WTC11 (cell line): ENCODE data around the gene LDAH. TPM values are rescaled to one million over a fixed set of nuclear protein-coding genes. Genes with fewer than 3 reads are reported as not detected.

ENCODE experiments used
- ATAC-seq: fragments of 200-7000 bp; cut with Tn5 transposase; 2 replicates; pipeline ENCODE4 v1.10.0; 2021; ENCODE audit warnings: mild to moderate bottlenecking, moderate library complexity
- CTCF ChIA-PET: fragments of 300-600 bp; sonication (Branson Sonifier 250); formaldehyde crosslinking; loops from one replicate; lab custom pipeline; 2021; ENCODE audit warnings: antibody characterized with exemption; lab: Charles Lee
- POLR2A ChIA-PET: fragments of 350-600 bp; sonication (Branson Sonifier 250); formaldehyde crosslinking; loops from one replicate; lab custom pipeline; 2021; ENCODE audit warnings: antibody characterized with exemption; lab: Charles Lee
- DNase-seq: peaks from one replicate; pipeline ENCODE4 v3.0.0; 2021; ENCODE audit warnings: low spot score
- H3K27ac Mint-ChIP-seq: 2 replicates; pipeline ENCODE4 v1.8.0; 2021; ENCODE audit warnings: mixed read lengths
- H3K27me3 Mint-ChIP-seq: 2 replicates; pipeline ENCODE4 v1.8.0; 2021; ENCODE audit warnings: low read depth, mild to moderate bottlenecking, moderate library complexity, mixed read lengths
- H3K36me3 Mint-ChIP-seq: 2 replicates; pipeline ENCODE4 v1.8.0; 2021; ENCODE audit warnings: mixed read lengths
- H3K4me1 Mint-ChIP-seq: 2 replicates; pipeline ENCODE4 v1.8.0; 2022; ENCODE audit warnings: mixed read lengths
- H3K4me3 Mint-ChIP-seq: 2 replicates; pipeline ENCODE4 v1.8.0; 2021; ENCODE audit warnings: mild to moderate bottlenecking, moderate library complexity, mixed read lengths
- H3K9me3 Mint-ChIP-seq: 2 replicates; pipeline ENCODE4 v1.8.0; 2021; ENCODE audit warnings: mixed read lengths
- CREM ChIP-seq: sonication (generic); formaldehyde crosslinking; IDR thresholded peaks from 2 replicates; pipeline ENCODE4 v1.8.1; 2022; ENCODE audit warnings: mild to moderate bottlenecking, missing genetic modification reagents, moderate library complexity
- ESRRA ChIP-seq: sonication (generic); formaldehyde crosslinking; IDR thresholded peaks from 2 replicates; pipeline ENCODE4 v1.8.1; 2022; ENCODE audit warnings: mild to moderate bottlenecking, missing genetic modification reagents, borderline replicate concordance
- ETV6 ChIP-seq: sonication (generic); formaldehyde crosslinking; IDR thresholded peaks from 2 replicates; pipeline ENCODE4 v1.8.1; 2022; ENCODE audit warnings: mild to moderate bottlenecking, missing genetic modification reagents
- FOXK1 ChIP-seq: sonication (generic); formaldehyde crosslinking; IDR thresholded peaks from 2 replicates; pipeline ENCODE4 v1.8.0; 2022; ENCODE audit warnings: mild to moderate bottlenecking, moderate library complexity, missing genetic modification reagents
- IRF2 ChIP-seq: sonication (generic); formaldehyde crosslinking; IDR thresholded peaks from 2 replicates; pipeline ENCODE4 v1.8.0; 2022; ENCODE audit warnings: low read depth, missing genetic modification reagents, borderline replicate concordance
- NFATC4 ChIP-seq: fragments of 250-450 bp; sonication (Bioruptor Pico); IDR thresholded peaks from 2 replicates; pipeline ENCODE4 v1.9.0; 2021; ENCODE audit warnings: mild to moderate bottlenecking
- NR1H2 ChIP-seq: sonication (generic); formaldehyde crosslinking; IDR thresholded peaks from 2 replicates; pipeline ENCODE4 v1.9.0; 2021; ENCODE audit warnings: mild to moderate bottlenecking, moderate library complexity, missing genetic modification reagents
- RELA ChIP-seq: sonication (generic); formaldehyde crosslinking; IDR thresholded peaks from 2 replicates; pipeline ENCODE4 v1.8.1; 2022; ENCODE audit warnings: missing genetic modification reagents, mild to moderate bottlenecking, borderline replicate concordance
- RORB ChIP-seq: fragments of 250-450 bp; sonication (Bioruptor Pico); IDR thresholded peaks from 2 replicates; pipeline ENCODE4 v1.9.0; 2021; ENCODE audit warnings: mild to moderate bottlenecking
- TEAD1 ChIP-seq: sonication (generic); formaldehyde crosslinking; IDR thresholded peaks from 2 replicates; pipeline ENCODE4 v1.8.0; 2022; ENCODE audit warnings: mild to moderate bottlenecking, missing genetic modification reagents
- ZNF219 ChIP-seq: sonication (generic); formaldehyde crosslinking; IDR thresholded peaks from 2 replicates; pipeline ENCODE4 v1.8.0; 2023; ENCODE audit warnings: missing genetic modification reagents, mild to moderate bottlenecking, borderline replicate concordance
- ZNF232 ChIP-seq: sonication (generic); formaldehyde crosslinking; IDR thresholded peaks from 2 replicates; pipeline ENCODE4 v1.8.0; 2022; ENCODE audit warnings: mild to moderate bottlenecking, missing genetic modification reagents
- ZNF671 ChIP-seq: fragments of 250-450 bp; sonication (Bioruptor Pico); IDR thresholded peaks from 2 replicates; pipeline ENCODE4 v1.8.0; 2021; ENCODE audit warnings: mild to moderate bottlenecking
- total RNA-seq: library from RNA; stranded (reverse); gene quantifications from 3 replicates; pipeline ENCODE4 v1.2.3, GENCODE V29; 2021
- TF ChIP-seq, protein P1 (sequence below): sonication (generic); formaldehyde crosslinking; IDR thresholded peaks from 2 replicates; pipeline ENCODE4 v1.8.0; 2022; ENCODE audit warnings: mild to moderate bottlenecking, missing genetic modification reagents
- TF ChIP-seq, protein P2 (sequence below): sonication (generic); formaldehyde crosslinking; IDR thresholded peaks from 2 replicates; pipeline ENCODE4 v1.8.1; 2022; ENCODE audit warnings: low read depth, mild to moderate bottlenecking, moderate library complexity, missing genetic modification reagents, borderline replicate concordance
- TF ChIP-seq, protein P3 (sequence below): sonication (generic); formaldehyde crosslinking; conservative IDR thresholded peaks from 2 replicates; pipeline ENCODE4 v1.8.1; 2023; ENCODE audit warnings: mild to moderate bottlenecking, low read depth, missing genetic modification reagents, moderate library complexity
- TF ChIP-seq, protein P4 (sequence below): sonication (generic); formaldehyde crosslinking; IDR thresholded peaks from 2 replicates; pipeline ENCODE4 v1.8.1; 2022; ENCODE audit warnings: low read depth, missing genetic modification reagents, borderline replicate concordance
- TF ChIP-seq, protein P5 (sequence below): sonication (generic); formaldehyde crosslinking; IDR thresholded peaks from 2 replicates; pipeline ENCODE4 v1.8.1; 2023; ENCODE audit warnings: mild to moderate bottlenecking, missing genetic modification reagents
- TF ChIP-seq, protein P6 (sequence below): sonication (generic); formaldehyde crosslinking; IDR thresholded peaks from 2 replicates; pipeline ENCODE4 v1.8.0; 2023; ENCODE audit warnings: mild to moderate bottlenecking, missing genetic modification reagents

Gene LDAH
- total RNA-seq, 1 experiment from 2014 or later, result 20.5 TPM

DNA sequence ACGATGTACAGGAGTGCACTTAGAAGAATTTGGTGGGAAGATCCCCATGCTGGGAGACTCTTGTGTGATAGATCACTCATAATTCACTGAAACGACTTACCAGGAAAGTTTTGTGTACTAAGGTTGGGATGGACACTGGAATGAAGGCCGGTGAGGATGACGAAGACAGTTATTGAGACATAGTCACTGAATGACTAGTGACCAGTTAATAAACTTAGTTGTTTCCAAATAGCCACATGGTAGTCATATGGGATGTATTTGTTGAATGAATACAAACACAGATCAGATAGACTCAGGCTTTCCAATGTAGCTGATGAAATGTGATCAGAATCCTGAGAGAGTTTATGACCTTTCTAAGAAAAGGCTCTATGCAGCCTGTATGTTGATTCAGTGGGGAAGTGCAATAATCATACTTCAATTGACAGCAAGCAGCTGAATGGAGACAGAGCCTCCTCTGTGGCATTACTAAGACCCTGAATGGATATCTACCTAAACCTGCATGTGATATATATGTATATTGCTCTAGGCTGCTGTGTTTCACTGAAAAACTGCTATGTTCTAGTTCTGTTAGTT, 135.6 kb downstream of the LDAH start (continued):
- TF ChIP-seq TEAD1 (CRISPR knock-in tag), result no peak
- TF ChIP-seq NFATC4 (CRISPR knock-in tag), result no peak
- TF ChIP-seq ESRRA, result no peak
- TF ChIP-seq, protein P1, sequence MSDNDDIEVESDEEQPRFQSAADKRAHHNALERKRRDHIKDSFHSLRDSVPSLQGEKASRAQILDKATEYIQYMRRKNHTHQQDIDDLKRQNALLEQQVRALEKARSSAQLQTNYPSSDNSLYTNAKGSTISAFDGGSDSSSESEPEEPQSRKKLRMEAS, result no peak
- TF ChIP-seq, protein P2, sequence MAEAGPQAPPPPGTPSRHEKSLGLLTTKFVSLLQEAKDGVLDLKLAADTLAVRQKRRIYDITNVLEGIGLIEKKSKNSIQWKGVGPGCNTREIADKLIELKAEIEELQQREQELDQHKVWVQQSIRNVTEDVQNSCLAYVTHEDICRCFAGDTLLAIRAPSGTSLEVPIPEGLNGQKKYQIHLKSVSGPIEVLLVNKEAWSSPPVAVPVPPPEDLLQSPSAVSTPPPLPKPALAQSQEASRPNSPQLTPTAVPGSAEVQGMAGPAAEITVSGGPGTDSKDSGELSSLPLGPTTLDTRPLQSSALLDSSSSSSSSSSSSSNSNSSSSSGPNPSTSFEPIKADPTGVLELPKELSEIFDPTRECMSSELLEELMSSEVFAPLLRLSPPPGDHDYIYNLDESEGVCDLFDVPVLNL (CRISPR knock-in tag), result no peak
- TF ChIP-seq ETV6 (CRISPR knock-in tag), result no peak
- TF ChIP-seq RELA, result no peak
- TF ChIP-seq, protein P3, sequence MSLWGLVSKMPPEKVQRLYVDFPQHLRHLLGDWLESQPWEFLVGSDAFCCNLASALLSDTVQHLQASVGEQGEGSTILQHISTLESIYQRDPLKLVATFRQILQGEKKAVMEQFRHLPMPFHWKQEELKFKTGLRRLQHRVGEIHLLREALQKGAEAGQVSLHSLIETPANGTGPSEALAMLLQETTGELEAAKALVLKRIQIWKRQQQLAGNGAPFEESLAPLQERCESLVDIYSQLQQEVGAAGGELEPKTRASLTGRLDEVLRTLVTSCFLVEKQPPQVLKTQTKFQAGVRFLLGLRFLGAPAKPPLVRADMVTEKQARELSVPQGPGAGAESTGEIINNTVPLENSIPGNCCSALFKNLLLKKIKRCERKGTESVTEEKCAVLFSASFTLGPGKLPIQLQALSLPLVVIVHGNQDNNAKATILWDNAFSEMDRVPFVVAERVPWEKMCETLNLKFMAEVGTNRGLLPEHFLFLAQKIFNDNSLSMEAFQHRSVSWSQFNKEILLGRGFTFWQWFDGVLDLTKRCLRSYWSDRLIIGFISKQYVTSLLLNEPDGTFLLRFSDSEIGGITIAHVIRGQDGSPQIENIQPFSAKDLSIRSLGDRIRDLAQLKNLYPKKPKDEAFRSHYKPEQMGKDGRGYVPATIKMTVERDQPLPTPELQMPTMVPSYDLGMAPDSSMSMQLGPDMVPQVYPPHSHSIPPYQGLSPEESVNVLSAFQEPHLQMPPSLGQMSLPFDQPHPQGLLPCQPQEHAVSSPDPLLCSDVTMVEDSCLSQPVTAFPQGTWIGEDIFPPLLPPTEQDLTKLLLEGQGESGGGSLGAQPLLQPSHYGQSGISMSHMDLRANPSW, result no peak
- TF ChIP-seq FOXK1, result no peak
- no peak for TF ChIP-seq RORB (CRISPR knock-in tag)
- TF ChIP-seq CREM (CRISPR knock-in tag), result no peak
- no peak for TF ChIP-seq IRF2 (CRISPR knock-in tag)

DNA sequence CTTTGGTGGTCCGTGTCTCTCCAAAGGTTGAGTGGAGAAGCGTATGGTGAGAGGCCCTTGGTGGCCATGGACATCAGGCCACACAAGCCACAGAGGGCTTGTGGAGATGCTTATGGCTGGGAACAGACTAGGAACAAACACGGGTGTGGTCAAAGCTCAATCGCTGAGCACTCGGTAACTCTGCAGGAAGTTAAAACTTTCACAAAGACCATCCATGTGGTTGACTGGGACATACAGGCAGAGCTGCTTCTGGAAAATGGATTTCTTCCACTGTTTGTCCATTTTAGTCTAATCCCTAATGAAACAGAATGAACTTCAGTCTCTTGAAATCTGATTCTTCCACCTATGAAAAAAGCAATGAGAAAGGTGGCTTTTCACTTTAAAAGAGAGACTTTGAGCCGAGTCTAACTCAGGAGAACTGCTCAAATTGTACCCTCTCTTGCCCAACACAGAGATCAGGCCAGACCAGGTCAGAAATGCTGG, 138.3 kb downstream of the LDAH start:
- ChIA-PET POLR2A (no interaction called here), CTCF (interaction anchor here (0.7 to 2.0 kb wide), 3 partner anchors 9 to 23 kb away, joined by 4 to 7 read pairs (median 4); no protein-coding TSS in a partner anchor)
- ATAC-seq (no peak), DNase-seq (no peak)
- Mint-ChIP-seq H3K36me3 (peaks cover 19% of the 10 kb centered on the region), H3K4me1 (no peaks in the 10 kb centered on the region), H3K27me3 (no peaks in the 10 kb centered on the region), H3K4me3 (no peak overlapping the region), H3K9me3 (peaks cover 6% of the 10 kb centered on the region), H3K27ac (no peak overlapping the region)
- TF ChIP-seq ZNF671 (CRISPR knock-in tag) (no peak), ZNF219 (no peak), ZNF232 (CRISPR knock-in tag) (no peak), NR1H2 (CRISPR knock-in tag) (no peak), FOXK1 (no peak)
- TF ChIP-seq, protein P4, sequence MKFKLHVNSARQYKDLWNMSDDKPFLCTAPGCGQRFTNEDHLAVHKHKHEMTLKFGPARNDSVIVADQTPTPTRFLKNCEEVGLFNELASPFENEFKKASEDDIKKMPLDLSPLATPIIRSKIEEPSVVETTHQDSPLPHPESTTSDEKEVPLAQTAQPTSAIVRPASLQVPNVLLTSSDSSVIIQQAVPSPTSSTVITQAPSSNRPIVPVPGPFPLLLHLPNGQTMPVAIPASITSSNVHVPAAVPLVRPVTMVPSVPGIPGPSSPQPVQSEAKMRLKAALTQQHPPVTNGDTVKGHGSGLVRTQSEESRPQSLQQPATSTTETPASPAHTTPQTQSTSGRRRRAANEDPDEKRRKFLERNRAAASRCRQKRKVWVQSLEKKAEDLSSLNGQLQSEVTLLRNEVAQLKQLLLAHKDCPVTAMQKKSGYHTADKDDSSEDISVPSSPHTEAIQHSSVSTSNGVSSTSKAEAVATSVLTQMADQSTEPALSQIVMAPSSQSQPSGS, result no peak
- TF ChIP-seq, protein P5, sequence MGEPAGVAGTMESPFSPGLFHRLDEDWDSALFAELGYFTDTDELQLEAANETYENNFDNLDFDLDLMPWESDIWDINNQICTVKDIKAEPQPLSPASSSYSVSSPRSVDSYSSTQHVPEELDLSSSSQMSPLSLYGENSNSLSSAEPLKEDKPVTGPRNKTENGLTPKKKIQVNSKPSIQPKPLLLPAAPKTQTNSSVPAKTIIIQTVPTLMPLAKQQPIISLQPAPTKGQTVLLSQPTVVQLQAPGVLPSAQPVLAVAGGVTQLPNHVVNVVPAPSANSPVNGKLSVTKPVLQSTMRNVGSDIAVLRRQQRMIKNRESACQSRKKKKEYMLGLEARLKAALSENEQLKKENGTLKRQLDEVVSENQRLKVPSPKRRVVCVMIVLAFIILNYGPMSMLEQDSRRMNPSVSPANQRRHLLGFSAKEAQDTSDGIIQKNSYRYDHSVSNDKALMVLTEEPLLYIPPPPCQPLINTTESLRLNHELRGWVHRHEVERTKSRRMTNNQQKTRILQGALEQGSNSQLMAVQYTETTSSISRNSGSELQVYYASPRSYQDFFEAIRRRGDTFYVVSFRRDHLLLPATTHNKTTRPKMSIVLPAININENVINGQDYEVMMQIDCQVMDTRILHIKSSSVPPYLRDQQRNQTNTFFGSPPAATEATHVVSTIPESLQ, result no peak
- TF ChIP-seq, protein P6, sequence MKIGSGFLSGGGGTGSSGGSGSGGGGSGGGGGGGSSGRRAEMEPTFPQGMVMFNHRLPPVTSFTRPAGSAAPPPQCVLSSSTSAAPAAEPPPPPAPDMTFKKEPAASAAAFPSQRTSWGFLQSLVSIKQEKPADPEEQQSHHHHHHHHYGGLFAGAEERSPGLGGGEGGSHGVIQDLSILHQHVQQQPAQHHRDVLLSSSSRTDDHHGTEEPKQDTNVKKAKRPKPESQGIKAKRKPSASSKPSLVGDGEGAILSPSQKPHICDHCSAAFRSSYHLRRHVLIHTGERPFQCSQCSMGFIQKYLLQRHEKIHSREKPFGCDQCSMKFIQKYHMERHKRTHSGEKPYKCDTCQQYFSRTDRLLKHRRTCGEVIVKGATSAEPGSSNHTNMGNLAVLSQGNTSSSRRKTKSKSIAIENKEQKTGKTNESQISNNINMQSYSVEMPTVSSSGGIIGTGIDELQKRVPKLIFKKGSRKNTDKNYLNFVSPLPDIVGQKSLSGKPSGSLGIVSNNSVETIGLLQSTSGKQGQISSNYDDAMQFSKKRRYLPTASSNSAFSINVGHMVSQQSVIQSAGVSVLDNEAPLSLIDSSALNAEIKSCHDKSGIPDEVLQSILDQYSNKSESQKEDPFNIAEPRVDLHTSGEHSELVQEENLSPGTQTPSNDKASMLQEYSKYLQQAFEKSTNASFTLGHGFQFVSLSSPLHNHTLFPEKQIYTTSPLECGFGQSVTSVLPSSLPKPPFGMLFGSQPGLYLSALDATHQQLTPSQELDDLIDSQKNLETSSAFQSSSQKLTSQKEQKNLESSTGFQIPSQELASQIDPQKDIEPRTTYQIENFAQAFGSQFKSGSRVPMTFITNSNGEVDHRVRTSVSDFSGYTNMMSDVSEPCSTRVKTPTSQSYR (CRISPR knock-in tag), result no peak
